Activated T-helper 1 cell treated with Interleukin-2 at 50 U/mL for 16 hours (primary cell): ENCODE data around the gene ZNG1F.
"Not testable (repeated sequence)": the region's sequence is repeated elsewhere in the genome, so short reads cannot be mapped to it uniquely, and the experiment has no call there.

Experiments used
- DNase-seq: peaks from one replicate; pipeline ENCODE4 v3.0.0-alpha.2; 2020; ENCODE audit warnings: low read depth

The ZNG1F gene

GRCh38 chr9:41189217-41189616 lies at the start of gene ZNG1F:
TSS of gene ZNG1F (minus strand) at chr9:41189317. CDS start at chr9:41189258, 59 bp downstream.
- not testable (repeated sequence) for DNase-seq

GRCh38 chr9:41237110-41237749 lies 48.1 kb upstream of the ZNG1F start:
- DNase-seq: not testable (repeated sequence)

DNA sequence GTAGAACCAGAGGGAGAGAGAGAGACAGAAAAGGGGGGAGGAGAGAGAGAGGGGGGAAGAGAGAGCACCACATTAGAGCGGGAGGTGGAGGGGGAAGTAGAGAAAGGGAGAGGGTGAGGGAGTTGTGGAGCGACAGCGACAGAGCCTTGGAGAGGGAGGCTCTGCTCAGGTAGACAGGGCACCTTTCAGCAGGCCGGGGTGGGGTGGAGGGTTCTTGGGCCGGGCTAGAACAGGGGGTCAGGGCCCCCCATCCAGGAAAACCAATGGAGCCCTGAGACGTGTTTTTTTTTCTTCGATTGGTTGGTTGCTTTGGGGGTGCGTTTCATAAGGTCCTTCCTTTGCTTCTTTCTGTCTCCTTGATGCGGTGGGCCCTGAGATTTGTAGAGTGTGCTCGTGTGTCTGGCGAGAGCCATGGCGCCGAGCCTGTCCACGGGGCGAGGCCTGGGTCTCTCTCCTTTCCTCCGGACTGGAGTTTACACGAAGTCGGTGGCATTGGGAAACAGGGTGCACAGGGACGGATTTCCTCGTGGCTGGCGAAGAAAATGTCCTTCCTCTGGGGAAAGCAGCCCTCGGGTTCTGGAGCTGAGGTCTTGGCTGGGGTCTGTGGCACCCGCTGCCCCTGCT lies 47.5 kb upstream of the ZNG1F start:
- DNase-seq: not testable (repeated sequence)

DNA sequence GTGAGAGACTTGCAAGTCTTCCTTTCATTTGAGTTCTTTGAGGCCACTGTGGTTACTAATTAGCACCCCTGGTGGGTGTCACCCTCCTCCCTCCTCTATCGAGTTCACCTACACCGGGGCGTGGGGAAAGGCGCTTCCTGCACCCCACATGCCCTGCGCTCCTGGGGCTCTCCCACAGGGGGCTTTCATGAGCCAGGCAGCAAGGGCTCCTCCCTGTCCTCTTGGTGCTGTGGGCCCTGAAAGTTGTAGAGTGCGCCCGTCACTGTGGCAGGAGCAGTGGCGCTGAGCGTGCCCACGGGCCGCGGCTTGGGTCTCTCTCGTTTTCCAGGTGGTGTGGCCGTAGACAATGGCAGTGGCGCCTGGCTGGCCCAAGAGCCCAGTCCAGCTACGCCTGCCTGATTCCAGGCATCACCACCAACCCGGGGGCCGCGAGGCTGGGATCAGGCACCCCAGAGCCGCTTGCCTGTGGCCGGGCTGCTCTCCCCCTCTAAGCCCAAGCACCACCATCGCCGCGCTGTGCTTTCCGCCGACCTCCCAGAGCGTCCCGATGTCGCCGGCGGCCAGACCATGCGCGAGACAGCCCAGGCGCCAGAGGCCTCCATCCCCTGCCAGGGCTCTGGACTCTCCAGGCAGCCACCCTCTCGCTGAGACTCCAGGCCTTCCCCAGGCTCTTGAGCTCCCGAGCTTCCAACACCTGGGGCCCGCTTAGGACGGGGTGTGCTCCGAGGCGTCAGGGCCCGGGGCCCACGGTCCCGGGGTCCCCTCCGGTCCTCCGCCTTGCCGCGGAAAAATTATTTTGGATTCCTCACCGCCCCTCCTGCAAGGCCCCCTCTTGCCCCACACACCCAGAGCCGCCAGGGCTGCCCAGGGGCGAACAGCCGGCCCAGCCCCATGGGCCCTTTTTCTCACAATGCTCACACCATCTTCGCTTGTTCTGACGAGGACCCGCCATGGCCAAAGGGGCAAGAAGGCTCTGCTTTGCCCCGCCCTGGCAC lies 46.0 kb upstream of the ZNG1F start:
- peak; percentile 10 for DNase-seq

GRCh38 chr9:41234221-41234620 lies 45.1 kb upstream of the ZNG1F start:
- not testable (repeated sequence) for DNase-seq

GRCh38 chr9:41232326-41232725 lies 43.2 kb upstream of the ZNG1F start:
- DNase-seq: not testable (repeated sequence)

DNA sequence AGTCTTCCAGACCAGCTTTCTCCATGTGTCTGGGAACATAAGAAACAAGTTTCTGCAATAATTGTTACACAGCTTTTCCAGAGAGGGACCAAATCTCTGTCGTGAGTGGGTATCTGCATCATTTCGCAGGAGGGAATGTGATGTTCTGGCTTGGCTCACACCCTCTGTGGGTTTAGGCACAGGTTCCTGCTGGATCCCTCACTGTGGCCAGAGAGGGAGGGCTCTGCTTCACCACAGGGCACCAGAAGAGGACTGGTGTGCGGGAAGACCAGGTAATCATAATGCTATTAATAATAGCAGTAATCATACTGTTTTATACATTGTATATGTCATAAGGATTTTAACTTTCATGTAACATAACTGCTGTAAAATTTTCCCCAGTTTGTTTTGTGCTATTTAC lies 41.3 kb upstream of the ZNG1F start:
- not testable (repeated sequence) for DNase-seq

- DNase-seq: no peak
These were observed 40.6 kb upstream of the ZNG1F start for GRCh38 chr9:41229408-41230401.

- not testable (repeated sequence) for DNase-seq
These were observed 30.7 kb upstream of the ZNG1F start for GRCh38 chr9:41219831-41220230.

- not testable (repeated sequence) for DNase-seq
These were observed 678 bp downstream of the ZNG1F start for GRCh38 chr9:41188439-41188838.

DNA sequence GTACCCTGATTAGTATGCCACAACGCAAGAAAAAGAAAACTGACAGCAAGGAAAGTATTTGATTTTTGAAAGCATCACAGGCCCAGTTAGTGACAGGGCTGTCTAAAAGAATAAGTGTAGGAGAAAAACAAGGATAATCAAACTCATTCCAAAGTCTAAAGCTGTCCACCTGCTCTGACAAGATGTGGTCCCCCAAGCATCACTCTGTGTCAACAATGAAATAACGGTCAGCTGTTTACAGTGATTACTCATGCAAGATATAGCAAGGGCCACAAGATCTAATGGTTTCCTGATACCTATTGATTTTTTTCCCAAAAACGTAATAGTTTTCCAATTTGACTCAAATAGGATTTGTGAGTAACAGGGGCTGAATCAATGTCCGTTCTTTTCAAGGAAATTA lies 14.1 kb downstream of the ZNG1F start:
- DNase-seq: not testable (repeated sequence)

DNA sequence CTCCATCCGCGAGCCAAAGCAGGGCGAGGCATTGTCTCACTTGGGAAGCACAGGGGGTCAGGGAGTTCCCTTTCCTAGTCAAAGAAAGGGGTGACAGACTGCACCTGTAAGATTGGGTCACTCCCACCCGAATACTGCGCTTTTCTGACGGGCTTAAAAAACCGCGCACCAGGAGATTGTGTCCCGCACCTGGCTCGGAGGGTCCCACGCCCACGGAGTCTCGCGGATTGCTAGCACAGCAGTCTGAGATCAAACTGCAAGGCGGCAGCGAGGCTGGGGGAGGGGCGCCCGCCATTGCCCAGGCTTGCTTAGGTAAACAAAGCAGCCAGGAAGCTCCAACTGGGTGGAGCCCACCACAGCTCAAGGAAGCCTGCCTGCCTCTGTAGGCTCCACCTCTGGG lies 39.0 kb downstream of the ZNG1F start:
- DNase-seq: not testable (repeated sequence)

DNA sequence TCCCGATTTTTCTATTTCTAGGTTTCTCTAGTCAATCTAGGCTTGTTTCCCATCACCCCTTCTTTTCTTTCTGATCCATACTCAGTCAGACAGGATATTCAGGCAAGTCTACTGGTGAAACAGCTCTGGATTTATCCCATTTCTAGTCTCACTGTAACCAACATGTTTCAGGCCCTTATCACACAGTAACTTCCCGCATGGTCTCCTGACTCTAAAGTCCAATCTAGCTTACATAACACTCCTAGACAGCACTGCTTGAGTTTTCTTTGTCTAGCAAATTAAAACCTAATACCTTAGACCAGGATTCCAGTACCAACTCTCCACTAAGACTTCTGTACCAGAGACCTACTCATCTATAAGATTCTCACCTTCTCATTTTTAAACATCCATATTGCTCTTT lies 47.2 kb downstream of the ZNG1F start:
- DNase-seq: not testable (repeated sequence)

- DNase-seq: not testable (repeated sequence)
These were observed 60.5 kb downstream of the ZNG1F start, which contains the start of gene FOXD4L6 for GRCh38 chr9:41128581-41128980. TSS of gene FOXD4L6 (minus strand) at chr9:41128681. CDS start at chr9:41128383, 298 bp downstream.

GRCh38 chr9:41126746-41127446 lies 62.2 kb downstream of the ZNG1F start:
- not testable (repeated sequence) for DNase-seq

DNA sequence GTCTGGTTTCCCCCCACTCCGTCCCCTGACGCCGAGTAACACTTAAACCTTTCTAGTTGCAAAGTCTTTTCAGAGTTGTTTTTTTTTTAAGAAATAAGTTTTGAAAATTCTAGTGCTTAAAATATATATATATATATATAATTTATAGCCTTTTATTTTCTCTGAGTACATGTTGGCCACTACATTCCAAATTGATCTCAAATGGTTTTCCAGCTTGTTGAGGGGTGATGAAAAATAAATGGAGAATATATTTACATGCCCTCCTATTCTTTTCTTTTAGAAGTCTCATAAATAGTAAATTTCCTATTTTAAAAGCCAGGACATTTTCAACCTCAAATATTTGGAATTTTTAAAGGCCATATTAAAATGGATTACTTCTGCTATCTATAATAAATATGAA lies 63.2 kb downstream of the ZNG1F start:
- DNase-seq: not testable (repeated sequence)

DNA sequence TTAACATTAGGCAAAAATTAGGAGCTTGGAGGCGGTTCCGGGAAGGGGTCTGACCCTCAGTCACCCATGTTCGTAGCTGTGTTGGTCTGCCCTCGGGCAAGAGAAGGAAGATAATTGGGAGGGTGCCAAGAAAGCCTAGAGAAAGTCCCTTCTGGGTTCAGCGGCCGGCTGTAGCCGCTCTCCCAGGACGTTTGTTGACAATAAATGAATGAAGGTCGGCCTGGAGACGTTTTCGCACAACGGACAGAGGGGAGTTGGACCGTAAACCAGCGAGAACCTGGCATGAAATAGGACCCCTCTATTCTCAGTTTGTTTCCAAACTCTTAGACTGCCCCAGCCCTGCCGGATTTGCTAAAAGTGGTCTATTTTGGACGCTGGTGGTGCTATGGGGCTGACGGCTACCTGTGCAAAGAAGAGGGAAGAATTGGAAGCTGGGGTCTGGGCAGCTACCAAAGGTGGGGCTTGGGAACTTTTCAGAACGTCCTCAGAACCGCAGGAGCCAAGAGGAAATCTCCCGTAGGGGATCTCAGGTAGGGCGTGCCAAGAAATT lies 63.9 kb downstream of the ZNG1F start:
- not testable (repeated sequence) for DNase-seq

DNA sequence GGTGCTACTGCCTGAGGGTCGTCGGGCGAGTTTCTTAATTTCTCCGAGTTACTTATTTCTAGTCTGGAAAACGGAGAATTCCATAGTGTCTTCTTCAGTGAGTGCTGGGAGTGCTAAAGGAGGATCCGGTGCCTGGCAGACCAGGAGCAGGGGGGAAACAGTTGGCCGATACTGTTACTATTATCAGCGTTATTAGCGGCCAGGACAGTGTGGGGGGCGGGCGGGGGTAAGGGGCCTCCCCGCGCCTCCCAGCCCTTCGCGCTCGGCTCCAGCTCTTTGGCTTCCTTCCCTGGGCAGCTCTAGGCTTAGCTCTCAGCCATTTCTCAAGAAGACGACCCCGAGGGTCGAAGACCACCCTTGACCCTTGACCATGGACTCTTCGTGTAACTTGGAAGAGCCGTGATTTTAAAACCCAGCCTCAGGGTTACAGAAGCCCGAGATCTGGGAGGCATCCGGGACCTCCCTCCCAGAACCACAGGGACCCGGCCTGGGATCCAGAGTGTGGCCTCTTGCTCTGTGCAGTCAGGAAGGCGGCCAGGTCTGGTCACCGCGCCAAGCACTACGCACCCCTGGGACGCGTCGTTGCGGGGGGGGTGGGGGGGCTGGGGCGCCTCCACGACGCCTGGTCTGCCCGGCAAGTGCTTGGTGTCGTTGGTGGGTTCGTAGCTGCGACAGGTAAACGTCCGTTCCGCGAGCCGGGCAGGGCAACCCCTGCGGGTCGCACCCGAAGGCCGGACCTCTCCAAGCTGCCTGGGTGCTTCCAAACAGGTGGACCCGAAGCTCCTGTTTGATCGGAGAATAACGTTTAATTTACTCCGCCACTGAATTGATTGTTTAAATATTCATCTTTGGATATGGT lies 64.6 kb downstream of the ZNG1F start:
- not testable (repeated sequence) for DNase-seq

DNA sequence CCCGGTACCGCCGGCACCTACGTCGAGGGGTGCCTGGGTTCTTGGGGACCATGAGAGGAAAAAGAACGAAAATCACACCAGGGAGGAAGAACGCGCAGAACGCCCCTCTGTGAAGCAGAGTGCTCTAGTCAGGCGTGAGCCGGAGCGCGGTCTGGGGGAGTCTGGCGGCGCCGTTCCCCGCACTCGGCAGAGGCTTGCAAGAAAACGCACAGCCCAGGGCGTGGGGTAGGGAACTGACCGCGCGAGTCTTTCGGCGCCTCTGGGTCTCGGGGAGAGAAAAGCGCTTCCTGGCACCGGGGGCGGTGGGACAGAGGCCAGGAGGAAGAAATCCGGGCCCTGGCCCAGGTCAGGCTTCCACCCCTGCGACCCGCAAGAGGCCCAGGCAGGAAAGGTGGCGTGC lies 65.3 kb downstream of the ZNG1F start:
- not testable (repeated sequence) for DNase-seq
